BLaER1 treated with 17β-estradiol and CSF1 and Interleukin-3, amounts not matched to agents 10 nM and 100 nM (cell line): ENCODE results near the gene MAP4K4.
"Not testable (repeated sequence)": the region's sequence is repeated elsewhere in the genome, so short reads cannot be mapped to it uniquely, and the experiment has no call there.

Source experiments
- H3K27ac ChIP-seq, 11 experiments: shearing (Covaris generic); formaldehyde crosslinking; 2 replicates each; pipeline ENCODE4 v1.8.1; 2022
- H3K27me3 ChIP-seq, 11 experiments: shearing (Covaris generic); formaldehyde crosslinking; 2 replicates each; pipeline ENCODE4 v1.8.1; 2022
- H3K36me3 ChIP-seq, 11 experiments: shearing (Covaris generic); formaldehyde crosslinking; 2 replicates each; pipeline ENCODE4 v1.8.1; 2022
- H3K4me1 ChIP-seq, 10 experiments: shearing (Covaris generic); formaldehyde crosslinking; 2 replicates each; pipeline ENCODE4 v1.8.1; 2022
- H3K4me2 ChIP-seq, 11 experiments: shearing (Covaris generic); formaldehyde crosslinking; 2 replicates each; pipeline ENCODE4 v1.8.1; 2022
- H3K4me3 ChIP-seq, 10 experiments: shearing (Covaris generic); formaldehyde crosslinking; 2 replicates each; pipeline ENCODE4 v1.8.1; 2022
- H3K9ac ChIP-seq, 11 experiments: shearing (Covaris generic); formaldehyde crosslinking; 2 replicates each; pipeline ENCODE4 v1.8.1; 2022
- H3K9me3 ChIP-seq, 11 experiments: shearing (Covaris generic); formaldehyde crosslinking; replicated peaks in 1 of 11; 2 replicates each; pipeline ENCODE4 v1.8.1; 2022
- H4K20me1 ChIP-seq, 11 experiments: shearing (Covaris generic); formaldehyde crosslinking; 2 replicates each; pipeline ENCODE4 v1.8.1; 2022
- Cebpa-rat ChIP-seq, 11 experiments: shearing (Covaris generic); IDR thresholded peaks; 2 replicates each; pipeline ENCODE4 v1.8.1; 2022

Gene MAP4K4

GRCh38 chr2:101904916-101905315 is 207.4 kb downstream of the MAP4K4 start:
- H3K4me2 ChIP-seq = no peak overlapping the region

DNA sequence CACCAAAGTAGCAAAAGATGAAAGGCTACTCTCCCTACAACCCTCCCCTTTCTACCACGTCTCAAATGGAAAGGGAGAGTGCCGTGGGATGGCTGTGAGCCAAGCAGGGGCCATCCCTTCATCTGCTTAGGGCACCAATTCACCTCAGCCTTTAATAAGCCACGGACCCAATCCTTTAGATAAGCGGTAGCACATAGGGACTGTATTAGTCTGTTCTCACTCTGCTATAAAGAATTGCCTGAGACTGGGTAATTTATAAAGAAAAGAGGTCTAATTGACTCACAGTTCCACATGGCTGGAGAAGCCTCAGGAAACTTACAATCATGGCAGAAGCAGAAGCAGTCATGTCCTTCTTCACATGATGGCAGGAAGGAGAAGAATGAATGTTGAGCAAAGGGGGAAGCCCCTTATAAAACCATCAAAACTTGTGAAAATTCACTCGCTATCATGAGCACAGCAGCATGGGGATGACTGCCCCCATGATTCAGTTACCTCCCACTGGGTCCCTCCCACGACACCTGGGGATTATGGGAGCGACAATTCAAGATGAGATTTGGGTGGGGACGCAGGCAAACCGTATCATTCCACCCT is 208.3 kb downstream of the MAP4K4 start:
- H3K36me3 ChIP-seq = peaks cover 0 to 8% (median 0%) of the 10 kb centered on the region in 11 experiments; a peak in 2 of 22 replicates

More at GRCh38 chr2:101904916-101905315, 207.4 kb downstream of the MAP4K4 start:
- Histone ChIP-seq H3K4me1 (0 out of 20 replicates have a peak, but pooled peaks cover 0 to 3% (median 0%) of the 10 kb centered on the region in 10 experiments), H4K20me1 (no peaks in the 10 kb centered on the region), H3K9me3 (peaks cover 58 to 82% (median 69%) of the 10 kb centered on the region in 11 experiments), H3K36me3 (peaks cover 0 to 8% (median 0%) of the 10 kb centered on the region in 11 experiments; a peak in 1 of 22 replicates), H3K9ac (no peak overlapping the region), H3K4me3 (no peak overlapping the region), H3K27ac (no peak overlapping the region), H3K27me3 (no peaks in the 10 kb centered on the region)
- no peak for TF ChIP-seq Cebpa-rat (IDR thresholded peaks at IDR 0.05)

GRCh38 chr2:101909760-101910159 is 212.3 kb downstream of the MAP4K4 start:
- Histone ChIP-seq H3K9ac (no peak overlapping the region), H3K27ac (no peak overlapping the region; a peak in 1 of 22 replicates), H3K27me3 (no peaks in the 10 kb centered on the region), H3K9me3 (peaks cover 51 to 81% (median 69%) of the 10 kb centered on the region in 11 experiments), H3K4me1 (peaks cover 0 to 41% (median 15%) of the 10 kb centered on the region in 10 experiments; a peak in 13 of 20 replicates), H3K36me3 (peaks cover 0 to 9% (median 0%) of the 10 kb centered on the region in 11 experiments; a peak in 2 of 22 replicates), H3K4me3 (peak overlapping the region in 1 of 10 experiments; percentile 11; a peak in 1 of 20 replicates), H4K20me1 (no peaks in the 10 kb centered on the region), H3K4me2 (no peak overlapping the region)
- no peak for TF ChIP-seq Cebpa-rat (IDR thresholded peaks at IDR 0.05)

More for the DNA sequence above, 208.3 kb downstream of the MAP4K4 start:
- Histone ChIP-seq H3K9ac (no peak overlapping the region), H3K9me3 (peaks cover 60 to 92% (median 71%) of the 10 kb centered on the region in 11 experiments), H3K27me3 (no peaks in the 10 kb centered on the region), H3K4me3 (0 out of 20 replicates have a peak overlapping the region, but pooled peaks of 1 of the 10 experiments have one; percentile 30), H4K20me1 (no peaks in the 10 kb centered on the region), H3K4me1 (peaks cover 0 to 4% (median 0%) of the 10 kb centered on the region in 10 experiments; a peak in 3 of 20 replicates), H3K4me2 (no peak overlapping the region), H3K27ac (no peak overlapping the region)
- no peak for TF ChIP-seq Cebpa-rat (IDR thresholded peaks at IDR 0.05)

- no peaks in the 10 kb centered on the region for H3K27me3 ChIP-seq
- H3K9me3 ChIP-seq = peaks cover 24 to 53% (median 41%) of the 10 kb centered on the region in 11 experiments
- peak overlapping the region in 7 of 11 experiments; percentile 11 to 79 (median 60); a peak in 12 of 22 replicates for H3K4me2 ChIP-seq
Measured at GRCh38 chr2:101912545-101912944, 215.0 kb downstream of the MAP4K4 start.

DNA sequence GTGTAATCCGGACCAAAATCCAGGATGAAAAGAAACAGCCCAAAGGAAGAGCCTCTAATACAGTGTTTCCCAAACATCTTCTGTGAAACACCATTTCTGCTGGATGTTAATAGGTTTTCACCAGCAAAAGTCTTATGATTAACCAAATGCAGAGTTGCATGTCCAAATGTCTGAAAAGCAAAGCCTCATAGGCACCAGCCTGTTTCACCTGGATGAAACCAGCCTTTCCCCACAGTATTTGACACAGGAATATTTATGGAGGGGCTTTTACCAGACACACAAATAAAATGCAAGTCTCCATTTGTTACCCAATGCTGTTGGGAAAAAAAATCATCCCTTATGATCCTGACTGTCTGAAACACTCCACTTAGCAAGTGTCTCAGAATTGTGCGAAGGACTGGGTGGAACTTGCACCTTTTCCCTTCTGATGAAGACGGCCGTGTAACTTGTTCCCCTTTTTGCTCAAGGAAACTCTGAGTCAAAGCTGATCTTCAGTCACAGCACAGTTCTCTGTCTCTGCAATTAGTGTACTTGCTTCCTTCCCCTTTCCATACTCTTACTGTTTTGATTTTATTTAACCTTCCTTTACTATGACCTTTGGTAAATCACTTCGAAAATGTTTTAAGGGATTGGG is 223.9 kb downstream of the MAP4K4 start:
- Histone ChIP-seq H3K4me2 (peak overlapping the region in 7 of 11 experiments; percentile 14 to 78 (median 57); a peak in 12 of 22 replicates), H3K4me3 (no peak overlapping the region), H3K27me3 (no peaks in the 10 kb centered on the region), H3K36me3 (peaks cover 0 to 22% (median 0%) of the 10 kb centered on the region in 11 experiments; a peak in 7 of 22 replicates), H3K9me3 (peaks cover 31 to 53% (median 43%) of the 10 kb centered on the region in 11 experiments), H3K4me1 (peaks cover 0 to 48% (median 10%) of the 10 kb centered on the region in 10 experiments; a peak in 11 of 20 replicates), H4K20me1 (no peaks in the 10 kb centered on the region), H3K27ac (peak overlapping the region in 7 of 11 experiments; percentile 18 to 91 (median 83); a peak in 12 of 22 replicates), H3K9ac (peak overlapping the region in 5 of 11 experiments; percentile 40 to 69 (median 56); a peak in 7 of 22 replicates)
- no peak for TF ChIP-seq Cebpa-rat (IDR thresholded peaks at IDR 0.05)

More at GRCh38 chr2:101912545-101912944, 215.0 kb downstream of the MAP4K4 start:
- peak in 4 of 11 experiments; percentile 16 to 88 (median 84); a peak in 7 of 22 replicates for TF ChIP-seq Cebpa-rat (IDR thresholded peaks at IDR 0.05)
- H3K4me1 ChIP-seq = peaks cover 0 to 67% (median 15%) of the 10 kb centered on the region in 10 experiments; a peak in 13 of 20 replicates
- no peaks in the 10 kb centered on the region for H4K20me1 ChIP-seq
- H3K9ac ChIP-seq = peak overlapping the region in 5 of 11 experiments; percentile 33 to 74 (median 37); a peak in 6 of 22 replicates
- H3K27ac ChIP-seq = peak overlapping the region in 8 of 11 experiments; percentile 30 to 91 (median 79); a peak in 15 of 22 replicates
- peak overlapping the region in 2 of 10 experiments; percentile 6 to 15; a peak in 2 of 20 replicates for H3K4me3 ChIP-seq
- peaks cover 0 to 5% (median 0%) of the 10 kb centered on the region in 11 experiments; a peak in 1 of 22 replicates for H3K36me3 ChIP-seq

- peaks cover 0 to 23% (median 0%) of the 10 kb centered on the region in 11 experiments; a peak in 7 of 22 replicates for H3K36me3 ChIP-seq
- peak overlapping the region in 7 of 11 experiments; percentile 18 to 91 (median 83); a peak in 12 of 22 replicates for H3K27ac ChIP-seq
- H3K27me3 ChIP-seq = no peaks in the 10 kb centered on the region
- peaks cover 0 to 43% (median 10%) of the 10 kb centered on the region in 10 experiments; a peak in 11 of 20 replicates for H3K4me1 ChIP-seq
- peak overlapping the region in 5 of 11 experiments; percentile 40 to 69 (median 56); a peak in 7 of 22 replicates for H3K9ac ChIP-seq
- TF ChIP-seq Cebpa-rat (IDR thresholded peaks at IDR 0.05) = no peak
- no peaks in the 10 kb centered on the region for H4K20me1 ChIP-seq
- no peak overlapping the region for H3K4me3 ChIP-seq
- H3K4me2 ChIP-seq = peak overlapping the region in 7 of 11 experiments; percentile 14 to 78 (median 55); a peak in 12 of 22 replicates
- peaks cover 36 to 58% (median 48%) of the 10 kb centered on the region in 11 experiments for H3K9me3 ChIP-seq
Measured at GRCh38 chr2:101921953-101922325, 224.4 kb downstream of the MAP4K4 start.

GRCh38 chr2:101924311-101924710 is 226.8 kb downstream of the MAP4K4 start:
- Histone ChIP-seq H3K9me3 (peaks cover 59 to 81% (median 67%) of the 10 kb centered on the region in 11 experiments), H3K4me1 (peaks cover 0 to 32% (median 10%) of the 10 kb centered on the region in 10 experiments; a peak in 11 of 20 replicates), H3K4me3 (0 out of 20 replicates have a peak overlapping the region, but pooled peaks of 2 of the 10 experiments have one; percentile 6 to 7), H3K36me3 (peaks cover 0 to 32% (median 0%) of the 10 kb centered on the region in 11 experiments; a peak in 8 of 22 replicates)
- H4K20me1 ChIP-seq, H3K9ac ChIP-seq, H3K27ac ChIP-seq, H3K4me2 ChIP-seq, H3K27me3 ChIP-seq: not testable (repeated sequence)

DNA sequence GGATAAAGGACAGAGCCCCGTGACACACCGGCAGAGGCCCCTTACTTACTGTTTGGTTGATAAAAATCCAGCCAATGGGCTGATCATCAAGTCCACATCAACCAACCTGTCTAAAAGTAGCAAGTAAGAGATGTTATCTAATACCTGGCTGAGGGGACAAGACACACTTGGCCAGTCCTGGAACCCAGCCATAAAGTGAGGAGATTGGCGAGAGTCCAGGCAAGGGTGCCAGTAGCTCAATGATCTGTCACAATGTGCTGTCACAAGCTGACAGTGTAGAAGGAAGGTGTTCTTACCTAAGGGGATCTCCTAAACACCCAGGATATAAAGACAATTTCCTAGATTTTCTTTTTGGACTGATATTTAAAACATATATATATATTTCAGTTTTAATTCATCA is 232.5 kb downstream of the MAP4K4 start:
- TF ChIP-seq Cebpa-rat (IDR thresholded peaks at IDR 0.05) = no peak
- no peak overlapping the region for H3K9ac ChIP-seq
- H3K4me2 ChIP-seq = no peak overlapping the region

More for the DNA sequence above, 232.5 kb downstream of the MAP4K4 start:
- Histone ChIP-seq H4K20me1 (no peaks in the 10 kb centered on the region), H3K36me3 (peaks cover 0 to 21% (median 0%) of the 10 kb centered on the region in 11 experiments; a peak in 8 of 22 replicates), H3K4me1 (peaks cover 0 to 16% (median 3%) of the 10 kb centered on the region in 10 experiments; a peak in 9 of 20 replicates), H3K27ac (no peak overlapping the region), H3K4me3 (no peak overlapping the region), H3K9me3 (peaks cover 37 to 61% (median 44%) of the 10 kb centered on the region in 11 experiments), H3K27me3 (no peaks in the 10 kb centered on the region)
